GM12892 (cell line): ENCODE measurements around the gene C1orf226.

Experiments
- DNase-seq: peaks from one replicate; pipeline ENCODE4 v3.0.0; 2011; ENCODE audit not compliant: insufficient read length
- FAIRE-seq: peaks from 2 replicates; lab custom pipeline; 2011; peaks lifted over from hg19 to GRCh38; lab: Jason Lieb, UNC
- POLR2A ChIP-seq: IDR thresholded peaks from 2 replicates; pipeline ENCODE4 v1.6.1; 2011; ENCODE audit warnings: low read depth, low read length, control low read depth
- POLR2AphosphoS5 ChIP-seq: IDR thresholded peaks from 2 replicates; pipeline ENCODE4 v1.6.1; 2011; ENCODE audit warnings: low read depth, low read length, control low read depth
- TAF1 ChIP-seq: IDR thresholded peaks from 2 replicates; pipeline ENCODE4 v1.6.1; 2011; ENCODE audit warnings: low read depth, mild to moderate bottlenecking, control low read depth, low read length, borderline replicate concordance

C1orf226 gene

GRCh38 chr1:162380061-162380846, 1.3 kb upstream of the C1orf226 start:
- FAIRE-seq (no peak), DNase-seq (no peak)
- TF ChIP-seq TAF1 (no peak), POLR2A (no peak), POLR2AphosphoS5 (no peak)

GRCh38 chr1:162381941-162382750, 618 bp downstream of the C1orf226 start:
- TF ChIP-seq TAF1 = no peak
- TF ChIP-seq POLR2AphosphoS5 = no peak
- no peak for TF ChIP-seq POLR2A
- no peak for DNase-seq
- no peak for FAIRE-seq

GRCh38 chr1:162383091-162383490, 1.6 kb downstream of the C1orf226 start:
- DNase-seq = no peak
- no peak for TF ChIP-seq POLR2A
- FAIRE-seq = no peak

- FAIRE-seq = no peak
- TF ChIP-seq POLR2A (no peak), TAF1 (no peak), POLR2AphosphoS5 (no peak)
- no peak for DNase-seq
Observed at GRCh38 chr1:162383516-162383915, 2.0 kb downstream of the C1orf226 start.

GRCh38 chr1:162384116-162384515, 2.6 kb downstream of the C1orf226 start:
- DNase-seq = no peak
- no peak for FAIRE-seq
- no peak for TF ChIP-seq TAF1
- no peak for TF ChIP-seq POLR2A
- no peak for TF ChIP-seq POLR2AphosphoS5

- no peak for TF ChIP-seq POLR2AphosphoS5
- no peak for TF ChIP-seq POLR2A
- TF ChIP-seq TAF1 = no peak
- DNase-seq = no peak
- no peak for FAIRE-seq
Observed at GRCh38 chr1:162384601-162385279, 3.2 kb downstream of the C1orf226 start.

GRCh38 chr1:162385280-162385623, 3.7 kb downstream of the C1orf226 start:
- no peak for FAIRE-seq
- no peak for TF ChIP-seq POLR2AphosphoS5

GRCh38 chr1:162385702-162386101, 4.2 kb downstream of the C1orf226 start:
- no peak for FAIRE-seq
- TF ChIP-seq POLR2A = no peak
- TF ChIP-seq POLR2AphosphoS5 = no peak
- TF ChIP-seq TAF1 = no peak

More at GRCh38 chr1:162385280-162385623, 3.7 kb downstream of the C1orf226 start:
- no peak for DNase-seq

GRCh38 chr1:162386292-162387225, 5.0 kb downstream of the C1orf226 start:
- FAIRE-seq (no peak), DNase-seq (no peak)
- no peak for TF ChIP-seq POLR2A
- no peak for TF ChIP-seq TAF1
- no peak for TF ChIP-seq POLR2AphosphoS5

More at GRCh38 chr1:162385702-162386101, 4.2 kb downstream of the C1orf226 start:
- no peak for DNase-seq

- FAIRE-seq (no peak), DNase-seq (no peak)
- no peak for TF ChIP-seq TAF1
- no peak for TF ChIP-seq POLR2A
- no peak for TF ChIP-seq POLR2AphosphoS5
Observed at GRCh38 chr1:162387226-162388082, 5.9 kb downstream of the C1orf226 start.
